GM19397 (cell line): ENCODE results near the gene LCN15.
"Not testable (repeated sequence)": the region's sequence is repeated elsewhere in the genome, so short reads cannot be mapped to it uniquely, and the experiment has no call there.

ENCODE experiments used
- ATAC-seq: cut with Tn5 transposase; IDR thresholded peaks from one replicate; pipeline ENCODE4 v1.9.1; 2021; ENCODE audit warnings: mild to moderate bottlenecking, moderate library complexity; ENCODE audit not compliant: unreplicated experiment

LCN15 gene

DNA sequence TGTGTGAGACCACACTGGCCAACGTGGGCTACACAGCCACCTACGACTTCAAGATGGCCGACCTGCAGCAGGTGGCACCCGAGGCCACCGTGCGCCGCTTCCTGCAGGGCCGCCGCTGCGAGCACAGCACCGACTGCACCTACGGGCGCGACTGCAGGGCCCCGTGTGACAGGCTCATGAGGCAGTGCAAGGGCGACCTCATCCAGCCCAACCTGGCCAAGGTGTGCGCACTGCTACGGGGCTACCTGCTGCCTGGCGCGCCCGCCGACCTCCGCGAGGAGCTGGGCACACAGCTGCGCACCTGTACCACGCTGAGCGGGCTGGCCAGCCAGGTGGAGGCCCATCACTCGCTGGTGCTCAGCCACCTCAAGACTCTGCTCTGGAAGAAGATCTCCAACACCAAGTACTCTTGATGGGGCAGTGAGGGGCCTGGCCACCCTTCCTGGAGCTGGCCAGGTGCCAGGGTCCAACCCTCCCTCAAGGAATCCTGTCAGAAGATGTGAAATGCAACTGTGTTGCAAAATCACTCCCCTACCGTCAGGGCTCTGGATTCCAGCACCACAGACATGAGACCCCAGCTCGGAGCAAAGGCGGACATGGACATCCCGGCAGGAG, 40.8 kb downstream of the LCN15 start:
- no peak for ATAC-seq

DNA sequence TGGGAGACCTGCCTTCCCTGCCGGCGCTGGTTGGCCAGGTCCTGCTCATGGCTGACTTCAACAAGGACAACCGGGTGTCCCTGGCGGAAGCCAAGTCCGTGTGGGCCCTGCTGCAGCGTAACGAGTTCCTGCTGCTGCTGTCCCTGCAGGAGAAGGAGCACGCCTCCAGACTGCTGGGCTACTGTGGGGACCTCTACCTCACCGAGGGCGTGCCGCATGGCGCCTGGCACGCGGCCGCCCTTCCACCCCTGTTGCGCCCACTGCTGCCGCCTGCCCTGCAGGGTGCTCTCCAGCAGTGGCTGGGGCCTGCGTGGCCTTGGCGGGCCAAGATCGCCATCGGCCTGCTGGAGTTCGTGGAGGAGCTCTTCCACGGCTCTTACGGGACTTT, 41.4 kb downstream of the LCN15 start:
- ATAC-seq: no peak

GRCh38 chr9:136722093-136722968, 42.0 kb downstream of the LCN15 start:
- ATAC-seq: no peak

- no peak for ATAC-seq
These were observed 42.8 kb downstream of the LCN15 start for GRCh38 chr9:136721339-136722092.

DNA sequence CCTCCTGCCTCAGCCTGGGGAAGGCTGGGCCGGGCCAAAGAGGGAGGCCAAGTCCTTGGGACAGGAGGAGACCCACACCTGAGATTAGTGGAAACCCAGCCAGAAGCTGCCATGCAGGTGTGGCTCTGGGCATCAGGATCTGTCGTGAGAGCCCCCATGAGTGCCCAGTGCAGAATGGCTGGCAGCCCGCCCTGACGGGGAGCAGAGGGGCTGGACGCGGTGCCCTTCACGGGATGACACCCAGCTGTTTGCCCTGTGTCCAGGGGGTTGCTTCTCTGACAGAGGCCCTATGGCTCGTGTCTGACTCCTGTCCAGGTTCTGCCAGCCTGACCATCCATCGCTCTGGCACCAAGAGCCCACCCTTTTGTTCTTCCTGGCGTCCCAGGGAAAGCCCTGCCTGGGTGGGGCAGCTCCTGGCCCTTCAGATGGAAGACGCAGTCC, 43.4 kb downstream of the LCN15 start:
- ATAC-seq: no peak

DNA sequence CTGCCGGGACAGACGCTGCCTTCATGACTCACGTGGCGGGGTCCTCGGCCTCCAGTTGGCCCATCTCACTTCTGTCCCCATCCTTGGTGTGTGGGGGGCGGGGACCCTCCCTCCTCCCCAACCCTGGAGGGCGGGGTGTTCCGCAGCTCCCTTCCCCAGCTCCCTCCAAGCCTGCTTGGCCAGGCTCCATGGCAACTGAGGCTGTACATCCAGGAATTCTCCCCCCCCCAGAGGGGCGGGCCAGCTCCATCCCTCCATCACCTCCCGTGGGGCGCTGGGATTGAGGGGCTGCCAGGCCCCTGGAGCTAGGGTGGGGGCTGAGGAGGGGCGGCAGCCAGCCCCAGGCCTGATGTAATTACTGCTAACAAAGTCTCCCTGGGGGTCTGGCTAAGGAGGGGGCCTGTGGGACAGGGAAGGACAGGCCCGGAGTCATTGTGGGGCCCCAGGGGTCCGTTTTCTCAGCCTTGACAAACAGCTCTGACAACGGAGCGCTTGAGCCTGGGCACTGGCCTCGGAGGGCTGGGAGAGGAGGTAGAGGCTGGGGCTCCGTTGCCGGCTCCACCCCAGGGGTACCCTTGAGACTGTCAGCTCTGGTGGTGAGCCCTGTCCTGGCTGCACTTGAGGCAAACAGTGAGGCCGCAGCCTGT, 43.9 kb downstream of the LCN15 start:
- ATAC-seq: no peak

DNA sequence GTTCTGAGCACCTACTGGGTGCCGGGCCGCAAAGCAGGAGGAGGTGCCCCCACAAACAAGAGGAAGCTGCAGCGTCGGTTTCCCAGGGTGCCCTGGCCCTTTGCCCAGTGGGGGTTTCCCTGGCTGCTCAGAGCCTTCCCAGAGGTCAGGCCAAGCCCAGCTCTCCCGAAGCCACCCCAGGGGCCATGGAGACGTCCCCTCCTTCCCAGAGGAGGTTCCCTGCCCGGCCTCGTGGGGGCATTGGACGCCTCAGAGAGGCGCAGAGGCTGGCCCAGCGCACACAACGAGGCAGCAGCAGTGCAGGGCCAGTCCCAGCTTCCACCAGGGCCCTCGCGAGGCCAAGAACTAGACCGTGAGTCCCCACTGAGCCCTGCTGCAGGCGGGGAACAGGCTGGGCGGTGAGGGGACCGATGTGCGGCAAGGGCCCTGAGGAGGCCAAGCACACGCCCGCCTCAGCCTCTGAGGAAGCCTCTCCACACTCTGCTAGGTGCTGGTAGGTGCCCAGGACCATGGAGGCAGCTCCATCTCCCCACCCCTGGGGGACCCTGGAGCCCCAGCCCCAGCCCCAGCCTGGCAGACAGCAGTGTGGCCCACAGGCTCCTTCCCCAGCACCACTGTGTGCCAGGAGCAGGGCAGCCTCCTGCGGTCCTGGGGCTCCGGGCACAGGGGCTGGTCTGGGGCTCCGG, 45.0 kb downstream of the LCN15 start:
- no peak for ATAC-seq

GRCh38 chr9:136718345-136719194, 45.7 kb downstream of the LCN15 start:
- no peak for ATAC-seq

DNA sequence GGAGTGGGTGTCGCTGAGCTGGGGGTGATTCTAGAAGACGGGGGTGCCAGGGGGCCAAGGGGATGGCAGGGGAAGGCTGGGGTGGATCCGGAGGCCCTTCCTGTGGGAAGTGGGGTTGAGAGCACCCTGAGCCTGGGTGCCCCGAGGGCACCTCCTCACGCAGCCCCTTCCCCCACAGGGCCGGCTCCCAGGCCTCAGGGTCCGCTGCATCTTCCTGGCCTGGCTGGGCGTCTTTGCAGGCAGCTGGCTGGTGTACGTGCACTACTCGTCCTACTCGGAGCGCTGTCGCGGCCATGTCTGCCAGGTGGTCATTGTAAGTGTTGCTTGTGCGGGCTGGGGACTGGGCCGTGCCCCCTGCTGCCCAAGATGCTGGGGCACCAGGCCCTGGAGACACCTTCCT, 46.9 kb downstream of the LCN15 start:
- ATAC-seq: no peak

GRCh38 chr9:136714893-136715274, 49.4 kb downstream of the LCN15 start:
- no peak for ATAC-seq

GRCh38 chr9:136714096-136714892, 50.0 kb downstream of the LCN15 start:
- no peak for ATAC-seq

DNA sequence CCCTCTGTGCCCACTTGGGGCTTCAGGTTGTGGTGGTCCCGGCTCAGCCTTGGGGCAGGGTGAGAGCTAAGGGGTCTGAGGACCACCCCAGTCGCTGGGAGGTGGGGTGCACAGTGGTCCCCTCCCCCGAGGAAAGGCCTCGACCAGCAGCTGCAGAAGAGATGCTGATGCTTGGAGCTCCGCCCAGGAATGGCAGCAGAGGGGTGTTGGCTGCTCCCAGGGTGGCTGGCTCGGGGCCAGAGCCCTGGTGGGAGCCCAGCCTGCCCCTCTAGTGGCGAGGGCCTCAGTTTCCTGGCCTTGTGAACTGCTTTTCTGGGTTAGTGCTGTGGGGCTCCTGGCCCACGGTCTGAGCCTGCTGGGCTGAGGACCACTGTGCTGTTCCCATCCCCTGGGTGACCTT, 50.8 kb downstream of the LCN15 start:
- no peak for ATAC-seq

DNA sequence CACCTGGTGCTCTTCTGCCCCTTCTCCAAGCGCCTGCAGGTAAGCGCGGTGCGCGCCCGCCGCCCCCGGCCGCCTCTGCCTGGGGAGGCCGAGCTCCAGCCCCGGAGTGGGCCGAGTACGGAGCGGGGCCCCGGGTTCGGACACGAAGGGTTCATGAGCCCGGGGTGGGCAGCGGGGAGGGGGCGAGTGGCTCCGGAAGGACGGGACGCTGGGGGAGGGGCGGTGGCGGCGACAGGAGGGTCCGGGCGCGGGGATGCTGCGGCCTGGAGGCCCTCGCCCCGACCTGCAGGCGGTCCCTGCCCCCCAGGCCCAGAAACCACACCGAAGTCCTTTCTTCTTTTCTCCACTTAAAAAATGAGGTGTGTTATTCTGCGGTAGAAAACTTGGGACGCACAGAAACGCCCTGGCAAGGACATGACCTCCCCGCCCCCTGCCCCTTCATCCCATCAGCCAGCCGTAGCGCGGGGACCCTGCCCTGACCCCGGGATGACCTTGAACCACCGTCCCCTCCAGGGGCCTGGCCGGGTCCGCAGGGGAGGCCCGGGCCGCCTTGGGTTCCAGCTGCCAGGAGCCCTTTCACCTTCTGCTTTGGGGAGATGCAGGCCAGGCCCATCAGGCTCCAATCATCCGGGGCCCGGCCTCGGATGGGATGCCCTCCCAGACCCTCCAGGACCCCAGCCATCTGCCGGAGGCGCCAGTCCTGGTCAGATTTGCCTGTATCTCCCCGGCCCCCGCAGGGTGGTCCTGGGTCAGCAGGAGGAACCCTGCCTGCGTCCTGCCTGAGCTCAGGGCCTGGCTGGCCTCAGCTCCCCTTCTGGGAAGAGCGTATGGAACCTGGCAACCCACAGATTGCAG, 51.4 kb downstream of the LCN15 start:
- ATAC-seq: no peak

DNA sequence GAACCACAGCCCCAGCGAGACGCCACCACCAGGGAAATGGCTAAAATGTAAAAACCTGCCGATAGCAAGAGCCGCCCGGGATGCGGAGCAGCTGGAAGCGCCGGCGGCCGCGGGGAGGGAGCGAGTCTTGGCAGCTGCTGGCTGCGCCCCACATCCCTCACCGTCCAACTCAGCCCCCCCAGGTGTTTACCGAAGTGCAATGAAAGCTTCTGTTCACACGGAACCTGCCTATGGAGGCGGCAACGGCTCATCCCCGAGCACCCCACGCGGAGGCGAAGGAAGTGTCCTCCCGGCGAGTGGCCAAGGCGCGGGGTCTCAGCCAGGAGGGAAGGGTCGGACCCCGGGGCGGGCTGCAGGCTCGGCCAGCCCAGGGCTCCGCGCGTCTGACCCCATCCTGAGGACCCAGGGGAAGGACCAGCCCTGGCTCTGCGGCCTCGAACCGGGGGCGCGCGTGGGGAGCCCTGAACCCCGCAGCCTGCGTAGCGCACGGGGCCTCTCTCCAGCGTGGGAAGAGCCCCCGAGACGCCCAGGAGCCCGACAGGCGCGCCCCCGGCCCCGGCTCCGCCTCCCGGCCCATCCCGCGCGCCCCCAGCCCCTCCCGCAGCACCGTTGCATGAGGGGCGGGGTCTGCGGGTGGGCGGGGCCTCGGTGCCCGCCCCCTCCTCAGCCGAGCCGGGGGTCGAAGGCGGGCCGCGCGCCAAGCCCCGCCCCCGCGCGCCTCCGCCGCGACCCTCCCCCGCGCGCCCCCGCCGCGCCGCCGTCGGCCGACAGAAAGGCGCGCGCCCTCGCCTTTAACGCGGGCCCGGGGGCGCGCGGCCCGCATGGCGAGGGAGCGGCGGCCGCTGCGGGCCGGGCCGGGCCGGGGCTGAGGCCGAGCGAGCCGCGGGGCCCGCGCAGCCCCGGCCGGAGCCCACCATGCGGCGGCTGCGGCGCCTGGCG, 52.3 kb downstream of the LCN15 start, which contains the start of gene DIPK1B:
Gene DIPK1B (plus strand): TSS at position 822 of the 939 bp plus-strand sequence. CDS start 94 bp downstream, at position 916.
- no peak for ATAC-seq

GRCh38 chr9:136711219-136711648, 53.1 kb downstream of the LCN15 start:
- ATAC-seq: not testable (repeated sequence)

- ATAC-seq: no peak
These were observed 53.8 kb downstream of the LCN15 start for GRCh38 chr9:136710543-136710942.
